HepG2 (cell line): ENCODE measurements around the gene ADM. TPM values are rescaled to one million over a fixed set of nuclear protein-coding genes. Genes with fewer than 3 reads are reported as not detected.
A peak's percentile ranks its signal among the peaks of the same experiment; 100 is the strongest.

Source experiments
- AHR ChIP-seq: IDR thresholded peaks from 2 replicates; pipeline ENCODE4 v1.6.1; 2018; ENCODE audit warnings: missing genetic modification reagents, missing compliant biosample characterization
- ARID3A ChIP-seq: IDR thresholded peaks from 2 replicates; pipeline ENCODE4 v1.6.1; 2012; ENCODE audit warnings: low read depth, low read length, improper control_type of control experiment
- CTCF ChIP-seq: sonication (generic); formaldehyde crosslinking; IDR thresholded peaks from 2 replicates; pipeline ENCODE4 v1.5.0; 2020; ENCODE audit warnings: mild to moderate bottlenecking, missing genetic modification reagents, moderate library complexity
- DMAP1 ChIP-seq: IDR thresholded peaks from 2 replicates; pipeline ENCODE4 v1.6.1; 2016
- DR1 ChIP-seq: sonication (generic); formaldehyde crosslinking; IDR thresholded peaks from 2 replicates; pipeline ENCODE4 v1.8.0; 2021; ENCODE audit warnings: mild to moderate bottlenecking, missing genetic modification reagents, inconsistent platforms
- ELK4 ChIP-seq: sonication (generic); formaldehyde crosslinking; IDR thresholded peaks from 2 replicates; pipeline ENCODE4 v1.9.0; 2021; ENCODE audit warnings: missing genetic modification reagents, borderline replicate concordance
- HNF1B ChIP-seq: sonication (generic); formaldehyde crosslinking; IDR thresholded peaks from 2 replicates; pipeline ENCODE4 v1.5.1; 2020; ENCODE audit warnings: mild to moderate bottlenecking, moderate library complexity, missing genetic modification reagents
- KAT7 ChIP-seq: IDR thresholded peaks from 2 replicates; pipeline ENCODE4 v1.6.1; 2018; ENCODE audit warnings: borderline replicate concordance, missing compliant biosample characterization
- KLF6 ChIP-seq: IDR thresholded peaks from 2 replicates; pipeline ENCODE4 v1.8.0; 2016; ENCODE audit warnings: missing biosample characterization, missing genetic modification reagents
- MED1 ChIP-seq: sonication (generic); formaldehyde crosslinking; IDR thresholded peaks from 2 replicates; pipeline ENCODE4 v1.4.0; 2020; ENCODE audit warnings: missing genetic modification reagents
- MTA1 ChIP-seq: sonication (generic); formaldehyde crosslinking; IDR thresholded peaks from 2 replicates; pipeline ENCODE4 v1.4.0; 2020; ENCODE audit warnings: missing genetic modification reagents, mild to moderate bottlenecking, borderline replicate concordance
- MTF2 ChIP-seq: sonication (generic); formaldehyde crosslinking; IDR thresholded peaks from 2 replicates; pipeline ENCODE4 v1.5.0; 2020; ENCODE audit warnings: missing genetic modification reagents, borderline replicate concordance
- MYC ChIP-seq: sonication (generic); formaldehyde crosslinking; IDR thresholded peaks from 2 replicates; pipeline ENCODE4 v1.9.0; 2021; ENCODE audit warnings: missing genetic modification reagents, borderline replicate concordance
- RNF2 ChIP-seq: fragments of 450-650 bp; conservative IDR thresholded peaks from 2 replicates; pipeline ENCODE4 v1.6.1; 2016; ENCODE audit warnings: low read depth
- SATB2 ChIP-seq: sonication (generic); formaldehyde crosslinking; IDR thresholded peaks from 2 replicates; pipeline ENCODE4 v1.5.0; 2020; ENCODE audit warnings: missing genetic modification reagents
- SIN3B ChIP-seq: fragments of 150-350 bp; IDR thresholded peaks from 2 replicates; pipeline ENCODE4 v1.6.1; 2014; ENCODE audit warnings: low read length
- TRAFD1 ChIP-seq: sonication (generic); formaldehyde crosslinking; IDR thresholded peaks from 2 replicates; pipeline ENCODE4 v1.5.1; 2020; ENCODE audit warnings: missing genetic modification reagents, mild to moderate bottlenecking, borderline replicate concordance
- ZNF317 ChIP-seq: sonication (generic); formaldehyde crosslinking; IDR thresholded peaks from 2 replicates; pipeline ENCODE4 v1.5.0; 2020; ENCODE audit warnings: mild to moderate bottlenecking, missing genetic modification reagents
- ZNF430 ChIP-seq: sonication (generic); formaldehyde crosslinking; IDR thresholded peaks from 2 replicates; pipeline ENCODE4 v1.9.0; 2021; ENCODE audit warnings: mild to moderate bottlenecking, missing genetic modification reagents
- ZNF746 ChIP-seq: sonication (generic); formaldehyde crosslinking; IDR thresholded peaks from 2 replicates; pipeline ENCODE4 v1.8.0; 2022; ENCODE audit warnings: mild to moderate bottlenecking, missing genetic modification reagents
- ZNF784 ChIP-seq: sonication (generic); formaldehyde crosslinking; IDR thresholded peaks from 2 replicates; pipeline ENCODE4 v1.5.1; 2020; ENCODE audit warnings: missing genetic modification reagents, mild to moderate bottlenecking, borderline replicate concordance
- polyA plus RNA-seq, 8 experiments: library from polyadenylated mRNA; depleted of rRNA in 3 of 8; stranded (reverse) in 7 of 8; unstranded in 1 of 8; fragments of >200 nt; fragmentation: Illumina TruSeq in 4 of 8; extraction: Trizol in 4 of 8; gene quantifications; 2 replicates each; pipeline versions ENCODE4 v1.2.1 to v1.2.3, GENCODE V29; 2011 to 2016; ENCODE audit warnings: low read depth in 4 of 8, missing spikeins in 1 of 8, mixed read lengths in 1 of 8; ENCODE audit not compliant: insufficient read depth in 1 of 8
- total RNA-seq, 5 experiments: library from RNA; depleted of rRNA; stranded (reverse); fragments of >200 nt; fragmentation: Illumina TruSeq; extraction: Trizol; gene quantifications; 2 replicates each; pipeline ENCODE4 v1.2.3, GENCODE V29; 2016; ENCODE audit warnings: low read depth in 1 of 5

ADM gene
- total and polyA plus RNA-seq, 2 of the 13 experiments (the other 11 are each of a cell fraction or from before 2014, with no cell fraction given), result 10.7 to 26.1 TPM

GRCh38 chr11:10304495-10305261, at the start of gene ADM (continued):
- peak; percentile 86 for TF ChIP-seq ZNF784 (CRISPR knock-in tag)
- TF ChIP-seq MTA1, result peak; percentile 45; the same call in 1 of the 2 replicates
- peak; percentile 78 for TF ChIP-seq MED1 (CRISPR knock-in tag)
- peak; percentile 91 for TF ChIP-seq CTCF (CRISPR knock-in tag)
- TF ChIP-seq ZNF746, result peak; percentile 69; the same call in 1 of the 2 replicates
- peak; percentile 33 for TF ChIP-seq ZNF430 (CRISPR knock-in tag)
- TF ChIP-seq RNF2, result no peak
- peak; percentile 82; the same call in 1 of the 2 replicates for TF ChIP-seq KAT7 (CRISPR knock-in tag)
- TF ChIP-seq DMAP1 (CRISPR knock-in tag), result peak; percentile 78
- no peak; the same call in 1 of the 2 replicates for TF ChIP-seq TRAFD1 (CRISPR knock-in tag)
- 0 out of 2 replicates have a peak, but pooled peaks have one; percentile 28 for TF ChIP-seq MTF2
- peak; percentile 70 for TF ChIP-seq KLF6 (CRISPR knock-in tag)
- peak; percentile 20; the same call in 1 of the 2 replicates for TF ChIP-seq ARID3A
- no peak for TF ChIP-seq ELK4 (CRISPR knock-in tag)
- TF ChIP-seq SATB2 (CRISPR knock-in tag), result peak; percentile 87; the same call in 1 of the 2 replicates
- TF ChIP-seq ZNF317 (CRISPR knock-in tag), result peak; percentile 35
- 0 out of 2 replicates have a peak, but pooled peaks have one; percentile 1 for TF ChIP-seq AHR
- peak; percentile 48; the same call in 1 of the 2 replicates for TF ChIP-seq HNF1B (CRISPR knock-in tag)
- TF ChIP-seq SIN3B, result 0 out of 2 replicates have a peak, but pooled peaks have one; percentile 45
- TF ChIP-seq DR1 (CRISPR knock-in tag), result peak; percentile 98
- peak; percentile 91 for TF ChIP-seq MYC (CRISPR knock-in tag)
